M059J (cell line): ENCODE results near the gene SPAST. TPM values are rescaled to one million over a fixed set of nuclear protein-coding genes. Genes with fewer than 3 reads are reported as not detected.
"Not testable (repeated sequence)": the region's sequence is repeated elsewhere in the genome, so short reads cannot be mapped to it uniquely, and the experiment has no call there.

Experiments
- DNase-seq: peaks from one replicate; pipeline ENCODE4 v3.0.0-alpha.2; 2012; ENCODE audit warnings: low read depth
- total RNA-seq: library from RNA; depleted of rRNA; stranded (reverse); fragments of >200 nt; shearing (Covaris generic); gene quantifications from 2 replicates; pipeline ENCODE4 v1.2.3, GENCODE V29; 2014; rRNA removed

The SPAST gene
- 11.4 and 13.9 TPM in 2 replicates for total RNA-seq

- peak; percentile 95 for DNase-seq
Observed at GRCh38 chr2:32063310-32064020, at the start of gene SPAST. TSS of gene SPAST (plus strand) at chr2:32063556. CDS start at chr2:32063832, 276 bp downstream.

- peak; percentile 26 for DNase-seq
Observed at GRCh38 chr2:32018789-32019482, 44.4 kb upstream of the SPAST start.

- DNase-seq = peak; percentile 75
Observed at GRCh38 chr2:32034198-32034887, 29.0 kb upstream of the SPAST start.

GRCh38 chr2:32039447-32040219, 23.7 kb upstream of the SPAST start, which contains the start of gene DPY30:
TSS of gene DPY30 (minus strand) at chr2:32039805. CDS start at chr2:32039456, 349 bp downstream.
- peak; percentile 90 for DNase-seq

DNA sequence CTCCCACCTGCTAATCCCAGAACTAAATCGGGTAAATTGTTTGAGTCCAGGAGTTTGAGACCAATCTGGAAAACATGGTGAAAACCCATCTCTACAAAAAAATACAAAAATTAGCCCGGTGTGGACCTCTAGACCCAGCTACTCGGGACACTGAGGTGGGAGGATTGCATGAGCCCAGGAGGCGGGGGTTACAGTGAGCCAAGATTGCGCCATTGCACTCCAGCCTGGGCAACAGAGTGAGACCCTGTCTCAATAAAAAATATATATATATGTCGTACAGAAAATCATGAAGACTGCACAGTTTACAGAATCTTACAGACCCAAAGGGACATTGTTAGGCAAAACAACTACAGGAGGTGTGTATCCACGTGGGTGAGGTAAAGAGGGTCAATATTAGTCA, 19.8 kb upstream of the SPAST start:
- DNase-seq = no peak

DNA sequence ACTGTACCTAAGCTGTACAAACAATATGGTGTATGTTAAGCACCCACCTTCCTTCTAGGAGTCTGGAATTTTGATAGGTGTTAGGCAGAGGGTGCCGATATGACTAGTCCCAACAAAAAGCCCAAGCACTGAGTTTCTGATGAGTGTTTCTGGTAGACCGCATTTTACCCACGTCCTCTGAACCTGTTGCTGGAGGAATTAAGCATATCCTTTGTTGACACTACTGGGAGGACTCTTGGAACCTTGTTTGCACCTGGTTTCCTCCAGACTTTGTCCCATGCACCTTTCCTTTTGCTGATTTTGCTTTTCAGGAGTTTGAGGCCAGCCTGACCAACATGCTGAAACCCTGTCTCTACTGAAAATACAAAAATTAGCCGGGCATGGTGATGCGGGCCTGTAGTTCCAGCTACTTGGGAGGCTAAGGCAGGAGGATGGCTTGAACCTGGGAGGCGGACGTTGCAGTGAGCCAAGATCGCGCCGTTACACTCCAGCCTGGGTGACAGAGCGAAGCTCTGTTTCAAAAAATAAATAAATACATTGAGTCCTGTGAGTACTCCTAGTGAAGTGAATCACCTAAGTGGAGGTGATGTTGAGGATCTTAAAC, 11.4 kb upstream of the SPAST start:
- DNase-seq = no peak

DNA sequence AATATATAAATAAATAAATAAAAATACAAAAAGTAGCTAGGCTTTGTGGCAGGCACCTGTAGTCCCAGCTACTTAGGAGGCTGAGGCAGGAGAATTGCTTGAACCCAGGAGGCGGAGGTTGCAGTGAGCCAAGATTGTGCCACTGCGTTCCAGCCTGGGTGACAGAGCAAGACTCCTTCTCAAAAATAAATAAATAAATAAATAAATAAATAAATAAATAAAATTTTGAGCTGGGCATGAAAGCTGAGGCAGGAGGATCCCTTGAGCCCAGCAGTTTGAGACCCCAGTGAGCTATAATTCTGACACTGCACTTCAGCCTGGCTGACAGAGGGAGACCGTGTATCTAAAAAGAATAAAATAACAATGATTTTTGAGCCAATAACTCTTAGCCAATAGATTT, 8.8 kb upstream of the SPAST start:
- DNase-seq = not testable (repeated sequence)

DNA sequence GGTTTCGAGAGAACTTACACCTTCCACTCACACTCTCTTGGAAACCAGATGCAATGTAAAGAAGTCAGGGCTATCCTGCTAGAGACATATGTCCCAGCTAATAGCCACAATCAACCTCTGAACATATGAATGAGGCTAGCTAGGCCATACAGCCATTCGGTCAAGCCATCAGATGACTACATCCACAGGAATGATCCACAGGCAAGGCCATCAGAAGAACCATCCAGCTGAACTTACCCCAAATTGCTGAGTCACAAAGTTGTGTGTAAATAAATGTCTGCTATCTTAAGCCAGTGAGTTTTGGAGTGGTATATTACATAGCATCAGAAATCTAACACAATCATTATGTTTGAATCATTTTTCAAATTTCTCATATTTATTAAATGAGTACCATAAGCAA, 5.2 kb upstream of the SPAST start:
- DNase-seq = peak; percentile 57

GRCh38 chr2:32060266-32060665, 3.1 kb upstream of the SPAST start:
- no peak for DNase-seq

GRCh38 chr2:32061430-32061829, 1.9 kb upstream of the SPAST start:
- no peak for DNase-seq

DNA sequence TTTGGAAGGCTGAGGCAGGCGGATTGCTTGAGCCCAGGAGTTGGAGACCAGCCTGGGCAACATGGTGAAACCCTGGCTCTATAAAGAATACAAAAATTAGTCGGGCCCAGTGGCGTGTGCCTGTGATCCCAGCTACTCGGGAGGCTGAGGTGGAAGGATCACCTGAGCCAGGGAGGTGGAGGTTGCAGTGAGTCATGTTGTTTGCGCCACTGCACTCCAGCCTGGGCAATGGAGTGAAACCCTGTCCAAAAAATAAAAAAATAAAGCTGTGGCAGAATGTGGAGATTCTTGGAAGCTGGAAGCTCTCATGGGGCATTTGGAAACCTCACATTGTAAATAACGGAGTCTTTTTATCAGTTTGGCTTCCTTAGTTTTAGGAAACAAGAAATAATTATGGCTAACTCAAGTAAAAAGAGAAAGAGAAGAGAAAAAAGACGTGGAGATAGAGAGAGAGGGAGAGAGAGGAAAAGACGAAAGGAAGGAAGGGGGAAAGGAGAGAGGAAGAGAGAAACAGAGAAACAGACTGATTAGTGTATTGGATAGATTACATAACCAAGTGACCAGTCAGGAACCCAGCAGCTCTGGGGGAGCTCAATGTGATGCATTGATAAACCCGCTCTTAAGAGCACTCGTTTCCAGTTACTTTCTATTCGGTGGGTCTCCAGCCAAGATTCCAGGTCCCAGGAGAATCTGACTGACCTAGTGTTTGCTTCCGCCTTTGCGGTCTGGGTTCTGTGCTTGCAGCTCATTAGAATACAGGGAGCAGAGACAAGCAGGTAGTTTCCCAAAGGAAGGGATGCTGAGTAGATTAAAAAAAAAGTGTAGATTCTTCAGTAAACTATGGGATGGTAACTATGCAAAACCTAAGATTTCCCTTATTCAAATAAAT, 1.1 kb upstream of the SPAST start:
- peak; percentile 66 for DNase-seq

GRCh38 chr2:32064021-32064601, 755 bp downstream of the SPAST start:
- peak; percentile 5 for DNase-seq

- no peak for DNase-seq
Observed at GRCh38 chr2:32064713-32065112, 1.4 kb downstream of the SPAST start.

GRCh38 chr2:32067549-32067948, 4.2 kb downstream of the SPAST start:
- DNase-seq = no peak

GRCh38 chr2:32074134-32074506, 10.8 kb downstream of the SPAST start:
- DNase-seq = no peak

- no peak for DNase-seq
Observed at GRCh38 chr2:32095671-32096070, 32.3 kb downstream of the SPAST start.

DNA sequence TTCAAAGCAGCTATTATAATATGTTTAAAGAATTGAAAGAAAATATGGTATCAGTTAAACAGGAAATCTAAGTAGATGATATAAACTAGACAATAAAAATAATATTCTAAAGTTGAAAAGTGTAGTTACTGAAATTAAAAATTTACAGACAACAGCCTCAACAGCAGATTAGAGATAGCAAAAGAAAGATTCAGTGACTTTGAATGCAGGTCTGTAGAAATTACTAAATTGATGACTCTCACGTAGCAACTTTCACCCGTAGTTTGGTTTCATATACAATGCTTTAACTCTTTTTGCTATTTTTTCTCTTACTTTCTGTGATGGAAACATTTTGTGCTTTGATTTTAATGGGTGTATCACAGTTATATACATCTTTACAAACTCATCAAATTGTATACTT, 44.8 kb downstream of the SPAST start:
- DNase-seq = no peak

- DNase-seq = no peak
Observed at GRCh38 chr2:32118055-32118454, 54.7 kb downstream of the SPAST start.

DNA sequence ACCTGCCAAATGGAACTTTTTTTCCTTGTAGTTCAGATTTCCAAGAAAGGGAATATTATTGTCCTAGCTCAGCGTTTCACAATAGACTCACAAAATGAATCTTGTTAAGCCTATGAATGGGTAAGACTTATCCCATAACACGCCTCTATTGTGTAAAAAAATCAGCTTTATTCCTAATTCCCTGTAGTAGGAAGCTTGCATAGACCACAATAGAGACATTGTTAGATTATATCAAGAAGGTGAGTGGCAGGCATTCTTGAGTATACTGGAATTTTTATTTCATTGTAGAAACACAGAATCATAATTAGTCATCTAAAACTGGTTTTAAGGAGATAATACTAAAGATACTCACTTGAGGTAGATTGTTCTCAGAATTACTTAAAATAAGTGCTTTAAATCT, 55.8 kb downstream of the SPAST start:
- no peak for DNase-seq

DNA sequence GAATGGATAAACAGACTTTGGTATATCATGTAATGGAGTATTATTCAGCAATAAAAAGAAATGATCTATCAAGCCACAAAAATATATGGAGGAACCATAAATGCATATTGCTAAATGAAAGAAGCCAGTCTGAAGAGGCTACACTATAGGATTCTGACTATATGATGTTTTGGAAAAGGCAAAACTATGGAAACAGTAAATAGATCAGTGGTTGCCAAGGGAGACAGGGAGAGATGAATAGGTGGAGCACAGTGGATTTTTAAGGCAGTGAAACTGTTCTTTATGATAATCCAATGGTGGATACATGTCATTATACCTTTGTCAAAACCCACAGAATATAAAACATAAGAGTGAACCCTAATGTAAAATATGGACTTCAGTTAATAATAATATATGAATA, 61.3 kb downstream of the SPAST start:
- peak; percentile 0 for DNase-seq
